Esophagus muscularis mucosa (tissue), 3 donors: ENCODE results near the gene LCN9.

ENCODE experiments used
- CTCF ChIP-seq, 3 experiments: fragments of 200-600 bp in 2 of 3; fragments of 450-650 bp in 1 of 3; sonication (generic) in 2 of 3; IDR thresholded peaks; one replicate each; pipeline ENCODE4 v1.5.1; 2017 to 2019; ENCODE audit warnings: antibody characterized with exemption in 3 of 3, mild to moderate bottlenecking in 2 of 3, moderate library complexity in 1 of 3
- POLR2A ChIP-seq: fragments of 450-650 bp; IDR thresholded peaks from one replicate; pipeline ENCODE4 v1.6.1; 2017; ENCODE audit warnings: antibody characterized with exemption, moderate library complexity, mild to moderate bottlenecking, low read depth
- POLR2AphosphoS5 ChIP-seq, 2 donors: sonication (generic); formaldehyde crosslinking; IDR thresholded peaks; one replicate each; pipeline ENCODE4 v1.6.1; 2017; ENCODE audit warnings: antibody characterized with exemption in 2 of 2

- TF ChIP-seq CTCF (IDR thresholded peaks at IDR 0.05) (no peak), POLR2AphosphoS5 (IDR thresholded peaks at IDR 0.05) (no peak), POLR2A (no peak)
Observed at GRCh38 chr9:135622415-135623020, 40.6 kb upstream of the LCN9 start.
